Measurements from ENCODE around the gene TMEM203.

TMEM203 gene

GRCh38 chr9:137228968-137229896 lies 23.8 kb upstream of the TMEM203 start:
- no peak for DNase-seq

GRCh38 chr9:137228506-137228967 lies 23.1 kb upstream of the TMEM203 start:
- DNase-seq: no peak

GRCh38 chr9:137227853-137228505 lies 22.5 kb upstream of the TMEM203 start:
- DNase-seq: no peak

DNA sequence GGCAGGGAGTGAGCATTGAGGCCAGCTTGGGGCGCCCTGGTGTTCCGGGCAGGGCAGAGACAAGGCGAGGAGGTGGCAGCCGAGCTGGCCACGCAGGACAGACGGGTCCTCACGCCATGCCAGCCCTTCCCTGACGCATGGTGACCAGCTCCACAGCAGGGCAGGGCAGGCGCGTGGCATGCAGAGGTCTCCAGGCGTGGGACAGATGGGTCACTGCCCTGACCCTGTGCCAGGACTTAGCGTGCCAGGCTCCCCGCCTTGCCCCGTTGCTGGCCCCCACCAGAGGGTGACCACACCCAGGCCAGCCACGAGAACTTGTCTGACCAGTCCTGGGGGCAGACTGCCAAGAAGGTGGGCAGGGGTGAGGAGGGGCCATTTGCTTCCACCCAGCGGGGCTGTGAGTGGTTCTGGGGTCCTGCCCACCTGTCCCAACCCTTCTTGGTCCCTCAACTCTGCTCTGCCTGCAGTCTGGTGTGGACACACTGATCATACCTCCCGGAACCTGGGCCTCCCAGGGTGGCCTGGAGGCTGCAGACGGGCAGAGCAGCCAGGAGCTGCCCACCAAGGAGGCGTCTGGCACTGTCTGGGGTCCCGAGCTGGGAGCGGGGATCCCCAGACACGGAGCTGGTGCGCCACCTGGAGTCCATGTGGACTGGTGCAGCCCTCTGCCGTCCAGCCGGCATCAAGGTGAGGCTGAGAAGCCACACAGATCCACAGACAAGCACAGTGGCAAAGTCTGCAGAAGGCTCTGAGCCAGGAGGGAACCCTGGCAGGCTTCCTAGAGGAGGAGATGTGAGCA lies 21.8 kb upstream of the TMEM203 start, which contains the start of gene RNF224:
TSS of gene RNF224 (plus strand) at position 449 of the 799 bp plus-strand sequence. CDS start 834 bp downstream, outside the sequence.
- DNase-seq: peak; percentile 23

- DNase-seq: no peak
Measured at GRCh38 chr9:137226338-137227053, 21.0 kb upstream of the TMEM203 start.

- no peak for DNase-seq
Measured at GRCh38 chr9:137225699-137226331, 20.4 kb upstream of the TMEM203 start.

DNA sequence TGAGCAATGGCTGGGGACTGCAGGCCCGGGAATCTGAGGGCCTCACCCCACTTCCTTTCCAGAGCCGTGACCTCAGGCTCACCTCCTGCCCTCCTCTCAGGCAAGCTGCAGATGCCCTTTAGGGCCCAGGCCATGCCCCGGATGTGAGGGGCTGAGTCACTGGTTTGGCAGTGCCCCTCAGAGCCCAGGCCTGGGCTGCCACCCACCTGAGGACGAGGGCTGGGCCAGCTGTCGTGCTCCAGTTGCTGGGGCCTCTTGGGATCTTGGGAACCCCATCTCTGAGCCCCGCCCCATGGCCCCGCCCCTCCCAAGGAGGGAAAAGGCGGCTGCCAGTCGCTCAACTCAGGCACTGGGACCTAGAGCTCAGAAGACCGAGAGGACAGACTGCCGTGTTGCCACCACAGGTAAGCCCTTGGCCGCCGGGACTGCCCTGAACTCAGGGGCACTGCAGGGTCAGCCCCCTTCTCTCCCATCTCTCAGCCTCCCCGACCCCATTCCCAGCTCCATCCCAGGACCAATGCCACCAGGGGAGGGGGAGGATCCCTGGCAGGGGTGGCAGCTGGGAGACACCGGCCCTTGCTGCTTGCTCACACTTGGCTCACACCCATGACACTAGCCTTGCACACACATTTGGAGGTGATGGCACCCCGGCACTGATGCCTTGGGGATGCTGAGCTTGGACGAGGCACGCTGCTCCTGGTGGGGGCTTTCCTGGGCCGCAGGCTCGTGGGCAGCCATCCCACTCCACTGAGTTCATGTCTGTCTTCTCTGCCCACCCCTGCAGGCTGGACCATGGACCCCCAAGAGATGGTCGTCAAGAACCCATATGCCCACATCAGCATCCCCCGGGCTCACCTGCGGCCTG lies 19.6 kb upstream of the TMEM203 start, which contains the start of gene CYSRT1:
TSS of gene CYSRT1 (plus strand) at position 345 of the 865 bp plus-strand sequence. CDS start at position 793, 448 bp downstream.
- no peak for DNase-seq

- peak; percentile 79 for DNase-seq
Measured at GRCh38 chr9:137223078-137223970, 17.9 kb upstream of the TMEM203 start.

- no peak for DNase-seq
Measured at GRCh38 chr9:137222190-137223077, 17.0 kb upstream of the TMEM203 start, which contains the start of gene RNF208. Gene RNF208 (minus strand): TSS chr9:137222240. CDS start chr9:137221212, 1,028 bp downstream.

DNA sequence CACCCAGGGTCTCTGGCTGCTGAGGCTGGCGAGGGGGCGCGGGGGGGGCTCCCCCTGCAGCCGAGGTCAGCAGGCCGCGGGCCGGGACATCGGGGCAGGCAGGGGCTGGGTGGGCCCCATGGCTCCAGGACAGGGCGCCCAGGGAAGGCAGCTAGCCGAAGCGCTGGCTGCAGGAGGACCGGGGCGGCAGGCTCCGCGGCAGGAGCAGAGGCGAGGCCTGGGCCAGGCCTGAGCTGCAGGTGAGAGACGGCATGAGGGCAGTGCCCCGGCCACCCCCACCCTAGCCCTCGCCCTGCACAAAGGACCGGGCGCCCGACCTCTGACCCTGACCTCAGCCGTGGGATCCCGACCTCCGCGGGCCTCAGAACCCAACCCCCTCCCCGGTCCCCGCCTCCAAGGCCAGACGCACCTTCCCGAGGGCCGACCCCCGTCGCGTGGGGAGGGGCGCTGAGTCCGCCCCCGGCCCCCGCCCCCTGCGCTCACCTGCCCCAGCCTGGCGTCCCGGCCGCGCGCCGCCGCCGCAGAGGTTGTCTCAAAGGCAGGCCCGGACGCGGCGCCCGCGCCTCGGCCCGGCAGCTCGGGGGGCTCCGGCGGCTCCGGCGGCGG lies 16.2 kb upstream of the TMEM203 start:
- no peak for DNase-seq

DNA sequence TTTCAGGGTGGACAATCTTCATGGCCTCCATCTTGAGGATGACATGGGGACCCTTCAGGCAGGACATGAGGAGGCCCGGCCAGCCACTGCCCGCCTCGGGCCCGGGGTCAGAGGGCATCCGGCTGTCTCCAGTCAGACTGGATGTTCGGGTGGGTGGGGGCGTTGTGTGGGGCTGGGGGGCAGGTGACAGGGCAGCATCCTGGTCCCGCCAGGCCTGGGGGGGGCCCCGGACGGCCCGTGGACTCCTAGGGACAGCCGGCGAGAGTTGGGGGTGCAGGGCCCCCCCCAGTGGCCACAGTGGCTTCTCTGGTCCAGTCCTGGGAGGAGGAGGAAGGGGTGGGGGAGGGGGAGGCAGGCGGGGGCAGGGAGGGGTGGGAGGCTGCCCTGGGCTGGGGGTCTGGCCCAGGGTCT lies 15.7 kb upstream of the TMEM203 start:
- no peak for DNase-seq

DNA sequence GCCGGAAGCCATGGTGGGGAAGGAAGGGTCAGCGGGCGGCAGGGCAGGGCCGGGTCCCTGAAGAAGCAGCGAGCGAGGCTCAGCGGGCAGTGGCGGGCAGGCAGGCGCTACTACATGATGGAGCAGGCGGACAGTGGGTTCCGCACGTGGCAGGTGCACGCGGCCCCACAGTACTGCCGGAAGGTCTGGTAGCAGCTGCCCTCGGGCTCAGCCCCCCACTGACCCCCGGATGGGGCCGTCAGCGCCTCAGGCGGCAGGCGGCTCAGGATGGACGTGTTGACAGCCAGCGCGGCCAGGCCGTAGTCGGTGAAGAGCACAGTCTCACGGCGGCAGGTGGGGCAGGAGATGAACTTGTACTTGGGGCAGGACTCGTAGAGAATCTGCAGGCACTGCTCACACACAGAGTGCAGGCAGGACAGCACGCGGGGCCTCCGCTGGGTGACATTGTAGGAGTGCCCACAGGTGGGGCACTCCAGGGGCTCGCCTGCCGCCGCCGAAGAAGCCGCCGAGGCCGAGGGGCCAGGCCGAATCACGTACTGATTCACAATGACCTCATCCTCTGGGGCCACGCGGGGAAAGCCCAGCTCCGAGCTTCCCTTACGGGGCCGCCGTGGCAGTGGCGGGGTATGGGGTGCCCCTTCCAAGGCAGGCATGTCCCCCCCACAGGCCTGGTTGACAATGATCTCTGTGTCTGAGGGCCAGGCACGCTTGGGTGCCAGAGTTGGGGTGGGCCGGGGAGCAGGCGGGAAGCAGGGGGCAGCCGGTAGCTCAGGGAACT lies 15.1 kb upstream of the TMEM203 start:
- DNase-seq: no peak

DNA sequence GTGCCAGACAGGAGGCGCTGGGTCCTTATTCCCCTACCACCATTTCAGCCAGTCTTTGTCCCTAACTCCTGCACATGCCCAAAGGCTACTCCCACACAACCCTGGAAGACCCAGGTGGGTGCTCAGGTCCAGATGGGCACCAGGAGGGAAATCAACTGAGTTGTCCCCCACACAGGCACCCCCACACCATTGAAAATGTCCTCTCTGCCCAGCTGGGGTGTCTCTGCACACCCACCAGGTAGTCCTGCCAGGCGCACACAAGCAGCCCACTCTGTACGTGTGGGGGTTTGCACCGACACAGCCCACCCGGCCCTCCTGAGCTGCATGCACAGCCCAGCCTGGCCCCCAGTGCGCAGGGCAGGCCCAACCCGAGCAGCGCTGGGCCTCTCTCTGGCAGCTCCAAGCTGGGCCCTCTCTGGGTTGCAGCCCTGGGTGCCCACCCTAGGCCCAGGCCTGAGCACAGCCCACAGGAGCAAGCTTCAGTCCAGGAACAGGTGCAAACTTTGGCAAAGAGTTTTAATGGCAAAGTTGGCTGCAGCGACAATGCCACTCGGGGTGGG lies 14.4 kb upstream of the TMEM203 start:
- DNase-seq: no peak

- no peak for DNase-seq
Measured at GRCh38 chr9:137218754-137219271, 13.4 kb upstream of the TMEM203 start.

- no peak for DNase-seq
Measured at GRCh38 chr9:137218212-137218753, 12.8 kb upstream of the TMEM203 start.

Data from SHP77 treated with DMSO at 0.1 percent for 48 hours (cell line).